ENCODE results near the gene EGFLAM. TPM values are rescaled to one million over a fixed set of nuclear protein-coding genes. Genes with fewer than 3 reads are reported as not detected.

Gene EGFLAM
- total RNA-seq, 6 experiments from 2014 or later = 1.1 to 7.2 (median 6.0) TPM

DNA sequence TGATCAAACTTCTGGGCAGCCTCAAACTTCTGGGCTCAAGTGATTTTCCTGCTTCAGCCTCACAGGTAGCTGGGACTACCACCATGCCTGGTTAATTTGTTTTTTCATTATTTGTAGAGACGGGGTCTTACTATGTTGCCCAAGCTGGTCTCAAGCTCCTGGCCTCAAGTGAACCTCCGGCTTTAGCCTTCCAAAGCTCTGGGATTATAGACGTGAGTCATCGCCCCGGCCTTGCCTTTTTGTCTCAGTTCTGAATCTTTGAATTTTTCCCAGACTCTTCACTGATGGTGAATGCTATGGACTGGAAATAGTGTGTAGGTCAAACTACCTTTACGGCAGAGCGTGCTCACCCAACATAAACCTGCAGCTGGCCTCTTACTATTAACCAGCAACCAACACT, 32.3 kb upstream of the EGFLAM start:
- Mint-ChIP-seq H3K27me3 (ENCODE audit: insufficient read depth) (peaks cover 3% of the 10 kb centered on the region), H3K4me3 (no peak overlapping the region), H3K4me1 (ENCODE audit: low read depth) (no peaks in the 10 kb centered on the region), H3K36me3 (ENCODE audit: low read depth) (no peaks in the 10 kb centered on the region), H3K27ac (no peak overlapping the region), H3K9me3 (no peaks in the 10 kb centered on the region)
- DNase-seq = no peak
- TF ChIP-seq CTCF (IDR thresholded peaks at IDR 0.05) = no peak

DNA sequence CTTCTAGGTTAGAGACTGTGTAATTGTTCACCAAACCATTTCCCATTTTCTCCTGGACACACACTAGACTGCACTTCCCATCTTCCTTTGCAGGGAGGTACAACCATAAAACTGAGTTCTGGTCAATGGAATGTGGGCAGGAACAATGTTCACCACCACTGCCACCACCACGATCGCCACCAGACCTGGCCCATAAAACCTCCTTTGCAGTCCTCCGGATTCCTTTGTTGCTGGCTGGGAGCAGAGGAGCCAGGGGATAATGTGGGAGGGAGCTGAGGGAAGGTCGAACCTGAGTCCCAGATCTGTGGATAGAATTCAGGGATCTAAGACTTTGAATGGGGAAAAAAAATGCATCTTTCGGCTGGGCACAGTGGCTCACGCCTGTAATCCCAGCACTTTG, 29.4 kb upstream of the EGFLAM start:
- peaks cover 3% of the 10 kb centered on the region for H3K27me3 Mint-ChIP-seq (ENCODE audit: insufficient read depth)
- no peaks in the 10 kb centered on the region for H3K4me1 Mint-ChIP-seq (ENCODE audit: low read depth)
- no peak for TF ChIP-seq CTCF (IDR thresholded peaks at IDR 0.05)
- H3K36me3 Mint-ChIP-seq (ENCODE audit: low read depth) = no peaks in the 10 kb centered on the region
- H3K4me3 Mint-ChIP-seq = no peak overlapping the region
- DNase-seq = no peak
- no peak overlapping the region for H3K27ac Mint-ChIP-seq
- no peaks in the 10 kb centered on the region for H3K9me3 Mint-ChIP-seq

GRCh38 chr5:38234737-38235136, 23.6 kb upstream of the EGFLAM start:
- no peaks in the 10 kb centered on the region for H3K36me3 Mint-ChIP-seq (ENCODE audit: low read depth)

GRCh38 chr5:38237681-38238080, 20.7 kb upstream of the EGFLAM start:
- no peak for TF ChIP-seq CTCF (IDR thresholded peaks at IDR 0.05)
- peaks cover 5% of the 10 kb centered on the region for H3K9me3 Mint-ChIP-seq
- H3K36me3 Mint-ChIP-seq (ENCODE audit: low read depth) = no peaks in the 10 kb centered on the region

More at GRCh38 chr5:38234737-38235136, 23.6 kb upstream of the EGFLAM start:
- Mint-ChIP-seq H3K4me1 (ENCODE audit: low read depth) (no peaks in the 10 kb centered on the region), H3K9me3 (peaks cover 5% of the 10 kb centered on the region), H3K4me3 (no peak overlapping the region), H3K27me3 (ENCODE audit: insufficient read depth) (peaks cover 3% of the 10 kb centered on the region; the same call in 1 of the 2 replicates), H3K27ac (no peak overlapping the region)
- TF ChIP-seq CTCF (IDR thresholded peaks at IDR 0.05) = no peak
- DNase-seq = no peak

GRCh38 chr5:38240212-38240611, 18.1 kb upstream of the EGFLAM start:
- Mint-ChIP-seq H3K4me1 (ENCODE audit: low read depth) (no peaks in the 10 kb centered on the region), H3K27me3 (ENCODE audit: insufficient read depth) (peaks cover 9% of the 10 kb centered on the region), H3K9me3 (no peaks in the 10 kb centered on the region), H3K4me3 (no peak overlapping the region), H3K36me3 (ENCODE audit: low read depth) (no peaks in the 10 kb centered on the region), H3K27ac (no peak overlapping the region)
- no peak for DNase-seq
- TF ChIP-seq CTCF (IDR thresholded peaks at IDR 0.05) = no peak

More at GRCh38 chr5:38237681-38238080, 20.7 kb upstream of the EGFLAM start:
- H3K4me1 Mint-ChIP-seq (ENCODE audit: low read depth) = no peaks in the 10 kb centered on the region
- no peak overlapping the region for H3K4me3 Mint-ChIP-seq
- H3K27me3 Mint-ChIP-seq (ENCODE audit: insufficient read depth) = peaks cover 9% of the 10 kb centered on the region
- DNase-seq = no peak
- no peak overlapping the region for H3K27ac Mint-ChIP-seq

DNA sequence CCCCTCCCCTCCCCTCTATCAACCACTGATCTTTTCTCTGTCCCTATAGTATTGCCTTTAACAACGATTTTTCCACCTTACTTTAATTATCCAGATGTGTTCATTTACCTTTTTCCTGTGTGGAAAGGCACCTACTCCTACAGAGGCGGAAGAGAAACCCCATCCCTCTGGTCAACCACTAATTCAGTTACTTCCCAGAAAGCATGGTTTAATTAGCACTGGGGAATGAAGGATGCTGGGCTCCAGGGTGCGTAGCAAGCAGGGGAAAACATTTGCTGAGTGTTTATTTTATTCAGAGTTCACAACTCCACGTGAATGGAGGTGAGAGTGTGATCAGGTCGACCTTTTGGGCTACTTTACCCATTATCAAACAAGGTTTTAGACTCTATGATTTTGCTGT, 16.7 kb upstream of the EGFLAM start:
- H3K9me3 Mint-ChIP-seq = no peaks in the 10 kb centered on the region
- DNase-seq = no peak
- no peaks in the 10 kb centered on the region for H3K4me1 Mint-ChIP-seq (ENCODE audit: low read depth)
- TF ChIP-seq CTCF (IDR thresholded peaks at IDR 0.05) = no peak
- H3K36me3 Mint-ChIP-seq (ENCODE audit: low read depth) = no peaks in the 10 kb centered on the region
- no peak overlapping the region for H3K4me3 Mint-ChIP-seq
- H3K27ac Mint-ChIP-seq = no peak overlapping the region
- H3K27me3 Mint-ChIP-seq (ENCODE audit: insufficient read depth) = peaks cover 15% of the 10 kb centered on the region
